GM12878 (cell line): ENCODE measurements around the gene MAST2. TPM values are rescaled to one million over a fixed set of nuclear protein-coding genes. Genes with fewer than 3 reads are reported as not detected.

Experiments used
- CHD2 ChIP-seq: IDR thresholded peaks from 2 replicates; pipeline ENCODE4 v1.6.1; 2011; ENCODE audit warnings: low read depth, low read length, improper control_type of control experiment, borderline replicate concordance
- E2F4 ChIP-seq: IDR thresholded peaks from 2 replicates; pipeline ENCODE4 v1.6.1; 2012; ENCODE audit warnings: low read depth, low read length, improper control_type of control experiment
- E2F8 ChIP-seq: fragments of 450-650 bp; IDR thresholded peaks from 2 replicates; pipeline ENCODE4 v1.6.1; 2018; ENCODE audit warnings: mild to moderate bottlenecking, low read depth, moderate library complexity; ENCODE audit not compliant: partially characterized antibody
- EED ChIP-seq: sonication (generic); IDR thresholded peaks from 2 replicates; pipeline ENCODE4 v1.6.1; 2016; ENCODE audit warnings: antibody characterized with exemption, low read depth
- EGR1 ChIP-seq, 2 experiments: IDR thresholded peaks; 1 replicate in 1 of 2; 2 replicates in 1 of 2; pipeline ENCODE4 v1.6.1; 2011 to 2012; ENCODE audit warnings: low read depth in 2 of 2, low read length in 2 of 2, borderline replicate concordance in 1 of 2, mild to moderate bottlenecking in 1 of 2, moderate library complexity in 1 of 2
- JUNB ChIP-seq: IDR thresholded peaks from 2 replicates; pipeline ENCODE4 v1.6.1; 2016; ENCODE audit warnings: antibody characterized with exemption, mild to moderate bottlenecking
- MLLT1 ChIP-seq: fragments of 450-650 bp; IDR thresholded peaks from 2 replicates; pipeline ENCODE4 v1.6.1; 2016; ENCODE audit warnings: mild to moderate bottlenecking
- MTA3 ChIP-seq: IDR thresholded peaks from 2 replicates; pipeline ENCODE4 v1.6.1; 2012; ENCODE audit warnings: low read length, inconsistent platforms, borderline replicate concordance
- NFXL1 ChIP-seq: fragments of 450-650 bp; IDR thresholded peaks from 2 replicates; pipeline ENCODE4 v1.6.1; 2017; ENCODE audit warnings: antibody characterized with exemption, mild to moderate bottlenecking, borderline replicate concordance
- POU2F2 ChIP-seq: IDR thresholded peaks from 3 replicates; pipeline ENCODE4 v1.6.1; 2011; ENCODE audit warnings: low read depth, mild to moderate bottlenecking, low read length, borderline replicate concordance
- polyA plus RNA-seq, 11 experiments: library from polyadenylated mRNA; depleted of rRNA in 4 of 11; unstranded in 6 of 11; stranded (reverse) in 5 of 11; fragments of >200 nt; fragmentation: Nextera tagmentation in 4 of 11; fragmentation: Illumina TruSeq in 1 of 11; extraction: Ambion mirVana in 4 of 11; extraction: Trizol in 1 of 11; gene quantifications; 1 replicate in 1 of 11; 2 replicates in 10 of 11; pipeline versions ENCODE4 v1.2.1 to v1.2.3, GENCODE V29; 2011 to 2016; ENCODE audit warnings: inconsistent platforms in 2 of 11, missing spikeins in 2 of 11, low read depth in 1 of 11
- total RNA-seq, 4 experiments: library from RNA; depleted of rRNA in 3 of 4; stranded (reverse); fragments of >200 nt in 3 of 4; fragmentation: Illumina TruSeq in 1 of 4; extraction: Trizol in 1 of 4; gene quantifications; 2 replicates each; pipeline versions ENCODE4 v1.2.1 to v1.2.3, GENCODE V29; 2013 to 2021
- TF ChIP-seq, protein P1 (sequence below), 3 experiments: IDR thresholded peaks in 2 of 3; conservative IDR thresholded peaks in 1 of 3; 2 replicates each; pipeline ENCODE4 v1.5.1; 2011; ENCODE audit warnings: low read depth in 3 of 3, low read length in 3 of 3, mild to moderate bottlenecking in 3 of 3, control low read depth in 2 of 3, moderate library complexity in 2 of 3, inconsistent platforms in 1 of 3, mixed read lengths in 1 of 3; ENCODE audit not compliant: control insufficient read depth in 2 of 3, insufficient read depth in 1 of 3; ENCODE audit errors: extremely low read depth in 1 of 3

Gene MAST2
- total and polyA plus RNA-seq, 10 of the 15 experiments (the other 5 are each of a cell fraction or from before 2014, with no cell fraction given): 1.0 to 28.7 (median 13.8) TPM

- TF ChIP-seq, protein P1, sequence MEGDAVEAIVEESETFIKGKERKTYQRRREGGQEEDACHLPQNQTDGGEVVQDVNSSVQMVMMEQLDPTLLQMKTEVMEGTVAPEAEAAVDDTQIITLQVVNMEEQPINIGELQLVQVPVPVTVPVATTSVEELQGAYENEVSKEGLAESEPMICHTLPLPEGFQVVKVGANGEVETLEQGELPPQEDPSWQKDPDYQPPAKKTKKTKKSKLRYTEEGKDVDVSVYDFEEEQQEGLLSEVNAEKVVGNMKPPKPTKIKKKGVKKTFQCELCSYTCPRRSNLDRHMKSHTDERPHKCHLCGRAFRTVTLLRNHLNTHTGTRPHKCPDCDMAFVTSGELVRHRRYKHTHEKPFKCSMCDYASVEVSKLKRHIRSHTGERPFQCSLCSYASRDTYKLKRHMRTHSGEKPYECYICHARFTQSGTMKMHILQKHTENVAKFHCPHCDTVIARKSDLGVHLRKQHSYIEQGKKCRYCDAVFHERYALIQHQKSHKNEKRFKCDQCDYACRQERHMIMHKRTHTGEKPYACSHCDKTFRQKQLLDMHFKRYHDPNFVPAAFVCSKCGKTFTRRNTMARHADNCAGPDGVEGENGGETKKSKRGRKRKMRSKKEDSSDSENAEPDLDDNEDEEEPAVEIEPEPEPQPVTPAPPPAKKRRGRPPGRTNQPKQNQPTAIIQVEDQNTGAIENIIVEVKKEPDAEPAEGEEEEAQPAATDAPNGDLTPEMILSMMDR (IDR thresholded peaks at IDR 0.05 in 2 of 3, conservative IDR thresholded peaks at IDR 0.05 in 1 of 3; ENCODE audit: control insufficient read depth in 2 of 3, extremely low read depth in 1 of 3, insufficient read depth in 1 of 3, low read depth in 3 of 3, low read length in 3 of 3): no peak
- no peak for TF ChIP-seq MLLT1
- TF ChIP-seq JUNB: no peak
- no peak for TF ChIP-seq E2F8
- no peak for TF ChIP-seq NFXL1
- TF ChIP-seq MTA3: no peak
- TF ChIP-seq POU2F2: no peak
- TF ChIP-seq E2F4: no peak
- TF ChIP-seq CHD2: no peak
- no peak for TF ChIP-seq EED
- TF ChIP-seq EGR1 (IDR thresholded peaks at IDR 0.05; ENCODE audit: borderline replicate concordance in 1 of 2, low read depth in 2 of 2, low read length in 2 of 2): no peak
Measured at GRCh38 chr1:45833361-45833760, 29.9 kb downstream of the MAST2 start (continued).
